GM18907 (cell line): ENCODE results near the gene C1QC.

Experiments
- ATAC-seq: cut with Tn5 transposase; IDR thresholded peaks from one replicate; pipeline ENCODE4 v1.9.1; 2021; ENCODE audit warnings: mild to moderate bottlenecking, moderate library complexity; ENCODE audit not compliant: unreplicated experiment

C1QC gene

DNA sequence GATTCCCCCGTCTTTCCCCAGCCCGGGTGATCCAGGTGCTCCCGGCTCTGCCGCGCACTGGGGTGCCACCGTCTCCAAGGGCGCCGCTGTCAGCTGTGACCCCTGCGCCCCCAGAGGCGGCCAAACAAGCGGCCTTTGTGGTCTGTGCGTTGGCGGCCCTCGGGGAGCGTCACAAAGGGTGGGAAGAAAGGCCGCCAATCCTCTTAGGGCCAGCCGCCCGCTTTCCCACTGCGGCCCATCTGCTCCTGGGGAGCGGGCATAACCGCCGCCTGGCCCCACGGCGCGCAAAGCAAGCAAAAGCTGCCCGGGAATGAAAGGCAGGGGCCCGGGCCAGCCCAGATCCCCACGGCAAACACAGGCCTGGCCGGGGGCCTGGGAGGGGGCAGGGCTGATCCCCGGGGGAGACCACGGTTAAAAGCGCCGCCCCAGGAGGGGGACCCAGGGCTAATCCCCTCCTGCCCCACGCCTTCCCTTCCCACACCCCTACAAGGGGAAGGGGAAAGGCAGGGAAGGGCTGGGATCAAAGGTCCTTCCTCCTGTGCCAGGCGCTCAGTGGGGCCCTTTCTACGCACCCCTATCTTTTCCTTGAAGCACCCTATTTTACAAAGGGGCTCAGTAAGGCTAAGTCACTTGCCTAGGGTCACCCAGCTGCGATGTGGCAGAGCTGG, 33.6 kb downstream of the C1QC start:
- no peak for ATAC-seq

DNA sequence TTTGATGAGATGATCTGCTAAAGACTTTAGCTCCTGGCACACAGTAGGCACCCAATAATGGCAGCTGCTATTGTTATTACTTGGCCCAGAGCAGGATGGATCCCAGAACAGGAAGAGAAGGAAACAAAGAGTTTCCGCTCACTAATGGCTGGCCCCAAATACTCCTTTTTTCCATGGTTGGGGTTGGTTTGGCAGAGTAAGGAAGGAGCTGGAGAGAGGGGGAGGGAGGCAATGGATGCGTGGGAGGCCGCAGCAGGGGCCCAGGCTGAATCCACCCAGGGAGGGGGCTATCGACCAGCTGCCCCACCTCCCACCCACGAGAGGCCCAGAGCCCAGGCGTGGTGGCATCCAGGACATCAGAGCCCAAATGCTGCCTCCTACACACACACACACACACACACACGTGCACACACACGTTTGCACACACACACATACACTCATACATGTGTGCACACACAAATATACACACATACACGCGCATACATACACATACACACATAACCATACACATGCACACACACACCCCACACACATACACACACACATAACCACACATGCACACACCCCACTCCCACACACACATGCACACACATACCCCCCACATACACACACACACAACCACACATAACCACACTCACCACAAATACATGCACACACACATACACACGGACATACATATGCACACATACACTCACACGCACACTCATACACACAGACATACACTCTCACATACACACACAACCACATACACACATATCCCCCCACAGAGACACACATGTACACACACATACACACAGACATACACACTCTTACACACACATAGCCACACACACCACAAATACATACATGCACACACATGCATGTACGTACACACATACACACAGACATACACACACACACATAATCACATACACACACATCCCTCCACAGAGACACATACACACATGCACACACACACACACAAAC, 34.8 kb downstream of the C1QC start:
- ATAC-seq, result no peak

GRCh38 chr1:22680726-22681125, 37.3 kb downstream of the C1QC start:
- ATAC-seq, result no peak

DNA sequence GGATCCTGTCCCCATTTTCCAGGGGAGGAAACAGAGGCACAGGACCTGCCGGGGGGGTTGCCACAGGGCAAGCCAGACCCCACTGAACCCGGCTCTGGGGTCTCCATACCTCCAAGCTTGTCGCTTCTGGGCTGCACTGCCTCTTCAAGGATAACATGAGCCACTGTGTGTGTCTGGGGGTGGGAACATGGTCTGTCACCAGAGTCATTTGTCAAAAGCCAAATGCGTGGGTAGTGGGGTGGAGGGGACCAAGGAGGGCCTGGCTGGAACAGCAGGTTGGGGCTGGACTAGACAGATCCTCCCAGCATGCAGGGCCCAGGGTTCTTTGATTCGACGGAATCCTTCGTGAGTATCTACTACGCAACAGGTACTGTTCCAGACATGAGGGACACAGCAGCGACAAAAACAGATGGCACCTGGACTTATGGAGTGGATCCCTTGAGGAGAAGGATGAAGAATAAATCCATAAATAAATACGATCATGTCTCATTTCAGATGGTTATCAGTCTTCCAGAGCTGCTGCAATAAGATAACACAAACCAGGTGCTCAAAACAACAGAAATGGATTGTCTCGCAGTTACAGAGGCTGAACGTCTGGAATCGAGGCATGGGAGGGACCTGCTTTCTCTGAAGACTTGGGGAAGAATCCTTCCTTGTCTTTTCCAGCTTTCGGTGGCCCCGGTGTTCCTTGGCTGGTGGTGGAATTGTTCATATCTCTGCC, 38.3 kb downstream of the C1QC start:
- no peak for ATAC-seq

- no peak for ATAC-seq
Observed at GRCh38 chr1:22683547-22683946, 40.1 kb downstream of the C1QC start.

- ATAC-seq, result no peak
Observed at GRCh38 chr1:22685591-22686059, 42.2 kb downstream of the C1QC start.

DNA sequence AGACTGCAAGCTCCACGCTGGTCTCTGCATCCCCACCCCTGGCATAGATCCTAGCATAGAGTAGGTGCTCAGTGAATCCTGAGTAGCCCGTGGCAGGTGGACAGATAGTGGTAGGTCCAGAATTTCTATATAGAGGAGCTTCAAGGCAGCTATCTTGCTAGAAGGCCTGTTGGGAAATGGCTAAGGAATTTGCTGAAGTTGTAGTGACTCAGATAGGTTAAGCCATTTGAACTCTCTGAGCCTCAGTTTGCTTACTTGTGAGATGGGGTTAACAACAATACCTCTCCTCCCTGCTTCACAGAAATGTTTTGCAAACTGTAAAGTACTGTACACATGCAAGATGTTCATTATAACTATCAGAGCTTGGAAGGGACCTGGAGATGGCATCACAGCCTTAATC, 43.8 kb downstream of the C1QC start:
- ATAC-seq, result no peak

DNA sequence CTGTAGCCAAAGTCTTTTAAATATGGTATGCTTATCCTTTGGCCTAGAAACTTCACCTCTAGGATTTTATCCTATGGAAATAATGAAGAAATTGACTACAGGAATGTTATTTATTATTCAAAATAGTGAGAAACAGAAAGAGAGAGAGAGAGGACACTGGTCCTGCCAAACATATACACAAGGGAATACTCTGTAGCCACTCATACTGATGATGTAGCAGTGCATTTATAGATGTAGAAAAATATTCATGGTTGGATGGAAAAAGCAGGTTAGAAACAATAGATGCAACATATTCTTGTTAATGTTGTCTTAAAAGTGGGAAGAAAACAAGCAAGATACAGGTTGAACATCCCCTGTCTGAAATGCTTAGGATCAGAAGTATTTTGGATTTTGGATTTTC, 45.0 kb downstream of the C1QC start:
- ATAC-seq, result no peak

DNA sequence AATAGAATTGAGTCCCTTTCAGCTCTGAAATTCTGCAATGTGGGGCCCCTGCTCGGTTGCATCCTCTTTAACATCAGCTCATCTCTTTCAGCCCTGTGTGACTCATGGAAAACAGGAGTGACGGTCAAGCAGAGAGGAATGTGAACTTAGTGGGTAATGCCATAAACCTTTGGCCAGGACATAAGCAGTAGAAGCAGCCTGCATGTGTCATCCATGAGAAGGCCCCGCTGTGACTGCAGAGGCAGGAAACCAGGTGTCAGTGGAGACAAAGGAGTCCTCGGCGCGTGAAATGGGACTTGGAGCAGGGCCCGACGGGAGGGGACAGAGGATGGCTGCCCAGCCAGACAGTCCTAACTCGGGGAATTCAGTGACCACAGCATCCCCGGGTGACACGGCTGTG, 46.1 kb downstream of the C1QC start:
- no peak for ATAC-seq

DNA sequence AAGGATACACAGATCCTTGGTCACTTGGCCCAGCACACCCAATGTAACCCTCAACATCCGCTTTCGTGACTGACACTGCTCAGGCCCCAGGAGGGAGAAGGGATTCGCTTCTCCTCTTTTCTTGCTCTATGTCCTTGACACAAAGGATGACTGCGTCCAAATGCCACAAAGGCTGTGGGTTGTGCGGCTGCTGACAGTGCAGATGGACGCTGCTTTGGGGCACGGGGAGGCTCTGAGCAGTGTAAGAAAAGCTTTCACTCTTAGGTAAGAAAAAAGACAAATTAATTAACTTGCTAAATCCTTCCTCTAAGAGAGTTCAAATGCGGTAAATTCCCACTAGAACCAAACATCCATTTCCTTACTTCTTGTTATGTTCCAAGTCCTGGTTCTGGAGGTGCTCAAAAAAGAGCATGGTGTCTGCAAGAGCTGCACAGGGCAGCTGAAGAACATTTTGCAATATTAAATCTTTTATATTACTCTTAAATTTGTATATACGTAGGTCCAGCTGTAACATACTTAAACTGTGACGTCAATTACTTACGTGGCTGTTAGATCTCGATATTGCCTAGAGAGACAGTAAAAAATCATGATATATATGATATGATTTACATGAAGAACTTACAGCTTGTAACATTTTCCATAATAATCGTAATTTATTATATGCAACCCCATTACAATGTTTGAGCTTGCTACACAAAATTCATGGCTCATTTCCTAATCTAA, 47.8 kb downstream of the C1QC start:
- ATAC-seq, result no peak

- no peak for ATAC-seq
Observed at GRCh38 chr1:22694172-22694571, 50.7 kb downstream of the C1QC start.

- ATAC-seq, result no peak
Observed at GRCh38 chr1:22696610-22697009, 53.2 kb downstream of the C1QC start.
